OCI-LY7 (cell line): ENCODE data around the gene CEP170B. TPM values are rescaled to one million over a fixed set of nuclear protein-coding genes. Genes with fewer than 3 reads are reported as not detected.
"Not testable (repeated sequence)": the region's sequence is repeated elsewhere in the genome, so short reads cannot be mapped to it uniquely, and the experiment has no call there.

Source experiments
- BruUV-seq: library from RNA; stranded (reverse); fragments of 400-500 nt; replicated peaks from 2 replicates; lab custom pipeline; 2021; lab: Mats Ljungman, UMichigan
- CTCF ChIA-PET: fragments of 300-600 bp; sonication (Branson Sonifier 250); formaldehyde crosslinking; loops from one replicate; lab custom pipeline; 2022; ENCODE audit warnings: antibody characterized with exemption; ENCODE audit not compliant: unreplicated experiment; lab: Charles Lee
- POLR2A ChIA-PET: fragments of 300-600 bp; sonication (Branson Sonifier 250); formaldehyde crosslinking; loops from one replicate; lab custom pipeline; 2022; ENCODE audit warnings: antibody characterized with exemption; lab: Charles Lee
- DNase-seq: peaks from one replicate; pipeline ENCODE4 v3.0.0-alpha.2; 2015; ENCODE audit warnings: low spot score
- H2AFZ ChIP-seq: fragments of 200-600 bp; sonication (generic), shearing (Covaris generic); 2 replicates; pipeline ENCODE4 v1.6.1; 2014; ENCODE audit warnings: mild to moderate bottlenecking, antibody characterized with exemption, low read length, moderate library complexity
- H3K27ac ChIP-seq: fragments of 200-600 bp; sonication (generic); 2 replicates; pipeline ENCODE4 v1.5.1; 2014; ENCODE audit warnings: mixed run types, low read depth, mild to moderate bottlenecking, moderate library complexity, low read length, inconsistent platforms; ENCODE audit not compliant: poor library complexity, severe bottlenecking
- H3K36me3 ChIP-seq: fragments of 200-600 bp; sonication (generic); 2 replicates; pipeline ENCODE4 v1.6.1; 2014; ENCODE audit warnings: mild to moderate bottlenecking, antibody characterized with exemption, low read length, moderate library complexity, mixed read lengths; ENCODE audit not compliant: insufficient read depth
- H3K4me1 ChIP-seq: fragments of 200-600 bp; sonication (generic); 2 replicates; pipeline ENCODE4 v1.5.1; 2014; ENCODE audit warnings: mild to moderate bottlenecking, low read length; ENCODE audit not compliant: insufficient read depth, poor library complexity, severe bottlenecking
- H3K4me2 ChIP-seq: fragments of 200-600 bp; sonication (generic); 2 replicates; pipeline ENCODE4 v1.6.1; 2014; ENCODE audit warnings: mild to moderate bottlenecking, low read length
- H3K4me3 ChIP-seq: fragments of 200-600 bp; sonication (generic); 2 replicates; pipeline ENCODE4 v1.5.1; 2014; ENCODE audit warnings: mild to moderate bottlenecking, low read depth, low read length; ENCODE audit not compliant: poor library complexity, severe bottlenecking
- H3K79me2 ChIP-seq: fragments of 200-600 bp; sonication (generic); 2 replicates; pipeline ENCODE4 v1.6.1; 2016; ENCODE audit warnings: low read depth, mild to moderate bottlenecking, low read length, moderate library complexity, mixed read lengths; ENCODE audit not compliant: insufficient read depth
- H3K9me2 ChIP-seq: fragments of 200-600 bp; sonication (generic); 2 replicates; pipeline ENCODE4 v1.6.1; 2016; ENCODE audit warnings: mild to moderate bottlenecking, low read length, mixed read lengths; ENCODE audit not compliant: insufficient read depth
- H3K9me3 ChIP-seq: fragments of 200-600 bp; sonication (generic); 2 replicates; pipeline ENCODE4 v1.6.1; 2014; ENCODE audit warnings: mild to moderate bottlenecking, mixed run types, low read length, mixed read lengths
- H4K20me1 ChIP-seq: fragments of 200-600 bp; sonication (generic); 2 replicates; pipeline ENCODE4 v1.6.1; 2014; ENCODE audit warnings: mild to moderate bottlenecking, antibody characterized with exemption, low read length, moderate library complexity, mixed read lengths; ENCODE audit not compliant: insufficient read depth
- CTCF ChIP-seq: fragments of 200-600 bp; sonication (generic); conservative IDR thresholded peaks from 2 replicates; pipeline ENCODE4 v1.5.1; 2014; ENCODE audit warnings: mild to moderate bottlenecking, antibody characterized with exemption, low read length, moderate library complexity, mixed read lengths
- EZH2phosphoT487 ChIP-seq: fragments of 200-600 bp; sonication (generic); IDR thresholded peaks from 2 replicates; pipeline ENCODE4 v1.6.1; 2018; ENCODE audit warnings: low read depth, borderline replicate concordance, mild to moderate bottlenecking, mixed run types, antibody characterized with exemption, low read length, moderate library complexity, mixed read lengths
- intact Hi-C: fragments of 100-400 bp; cut with micrococcal nuclease; formaldehyde crosslinking; loops from one replicate; pipeline ENCODE4 v1.10.0; 2022; ENCODE audit not compliant: unreplicated experiment
- total RNA-seq, 2 experiments: library from RNA; depleted of rRNA in 1 of 2; stranded (reverse); fragments of >200 nt in 1 of 2; shearing (Covaris generic) in 1 of 2; gene quantifications; 2 replicates each; pipeline ENCODE4 v1.2.3, GENCODE V29; 2014 to 2022

CEP170B gene
- total RNA-seq, 2 experiments from 2014 or later, result 0.10 to 0.16 TPM

GRCh38 chr14:104827177-104828055, 37.7 kb upstream of the CEP170B start:
- Histone ChIP-seq H3K4me3 (no peak overlapping the region), H3K4me1 (no peaks in the 10 kb centered on the region), H2AFZ (no peak overlapping the region), H3K79me2 (no peaks in the 10 kb centered on the region), H3K9me2 (no peaks in the 10 kb centered on the region), H3K36me3 (no peaks in the 10 kb centered on the region), H3K4me2 (peak overlapping the region; percentile 17; the same call in 1 of the 2 replicates), H4K20me1 (no peaks in the 10 kb centered on the region), H3K9me3 (no peaks in the 10 kb centered on the region), H3K27ac (no peak overlapping the region)
- peak; percentile 54 for DNase-seq
- ChIA-PET POLR2A (no interaction called here), CTCF (no interaction called here)
- no peak for TF ChIP-seq EZH2phosphoT487
- TF ChIP-seq CTCF, result peak; percentile 63
- intact Hi-C loops, result loop anchor here (2.0 kb wide), 1 partner anchor 99 kb away; no protein-coding TSS in a partner anchor
- BruUV-seq, result no TSS peak

GRCh38 chr14:104830781-104831180, 34.3 kb upstream of the CEP170B start:
- no peak for TF ChIP-seq EZH2phosphoT487
- TF ChIP-seq CTCF, result no peak
- intact Hi-C loops, result no loop called here
- POLR2A ChIA-PET, result no interaction called here
- Histone ChIP-seq H2AFZ (no peak overlapping the region), H3K27ac (no peak overlapping the region), H3K9me2 (no peaks in the 10 kb centered on the region), H3K9me3 (no peaks in the 10 kb centered on the region), H3K36me3 (no peaks in the 10 kb centered on the region), H3K4me2 (no peak overlapping the region), H3K79me2 (no peaks in the 10 kb centered on the region), H3K4me3 (no peak overlapping the region), H4K20me1 (no peaks in the 10 kb centered on the region), H3K4me1 (no peaks in the 10 kb centered on the region)
- CTCF ChIA-PET, result no interaction called here
- BruUV-seq, result no TSS peak
- DNase-seq, result no peak

GRCh38 chr14:104836171-104836935, 28.7 kb upstream of the CEP170B start:
- CTCF ChIA-PET, intact Hi-C loops, H4K20me1 ChIP-seq, H3K9me3 ChIP-seq, H3K9me2 ChIP-seq, H3K27ac ChIP-seq, DNase-seq, H3K79me2 ChIP-seq, BruUV-seq, H3K4me3 ChIP-seq, POLR2A ChIA-PET, H3K36me3 ChIP-seq, H2AFZ ChIP-seq, H3K4me1 ChIP-seq, H3K4me2 ChIP-seq: not testable (repeated sequence)
